Right renal pelvis (tissue), 4 donors: ENCODE data around the gene OXTR. TPM values are rescaled to one million over a fixed set of nuclear protein-coding genes. Genes with fewer than 3 reads are reported as not detected.

Experiments
- DNase-seq, 4 donors: peaks; one replicate each; pipeline ENCODE4 v3.0.0-alpha.2; 2013; ENCODE audit warnings: low read depth in 4 of 4, low spot score in 3 of 4, missing footprints in 1 of 4
- polyA plus RNA-seq, 4 donors: library from polyadenylated mRNA; unstranded; fragments of 120-200 nt; gene quantifications; one replicate each; pipeline ENCODE4 v1.2.1, GENCODE V29; 2013; ENCODE audit not compliant: insufficient read length in 4 of 4

The OXTR gene
- polyA plus RNA-seq, 4 donors = 0.80 to 1.3 (median 0.90) TPM

GRCh38 chr3:8768364-8769087 lies 887 bp downstream of the OXTR start:
- DNase-seq = no peak

DNA sequence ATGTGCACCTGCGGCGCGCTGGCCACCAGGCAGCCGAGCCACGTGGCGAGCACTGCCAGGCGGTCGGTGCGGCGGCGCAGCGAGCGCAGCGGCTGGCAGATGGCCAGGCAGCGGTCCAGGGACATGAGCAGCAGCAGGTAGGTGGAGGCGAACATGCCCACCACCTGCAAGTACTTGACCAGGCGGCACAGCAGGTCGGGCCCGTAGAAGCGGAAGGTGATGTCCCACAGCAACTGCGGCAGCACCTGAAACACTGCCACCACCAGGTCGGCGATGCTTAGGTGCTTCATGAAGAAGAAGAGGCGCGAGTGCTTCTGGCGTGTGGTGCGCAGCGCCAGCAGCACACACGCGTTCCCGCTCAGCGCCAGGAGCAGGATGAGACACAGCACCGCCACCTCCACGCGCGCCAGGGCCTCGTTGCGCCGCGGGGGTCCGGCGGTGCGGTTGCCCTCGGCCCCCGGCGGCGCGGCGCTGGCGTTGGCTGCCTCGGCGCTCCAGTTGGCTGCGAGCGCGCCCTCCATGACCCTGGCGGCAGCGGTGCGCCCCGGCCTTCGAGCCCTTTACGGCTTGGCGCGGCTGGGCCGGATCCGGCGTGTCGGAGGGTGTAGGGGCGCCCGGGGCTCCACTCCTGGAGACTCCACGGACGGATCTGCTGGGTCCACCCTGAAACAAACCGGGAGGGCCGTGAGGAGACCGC lies 1.6 kb downstream of the OXTR start:
- DNase-seq = peak in 1 of 4 donors; percentile 42

- DNase-seq = no peak
Observed at GRCh38 chr3:8767256-8767666, 2.2 kb downstream of the OXTR start.

DNA sequence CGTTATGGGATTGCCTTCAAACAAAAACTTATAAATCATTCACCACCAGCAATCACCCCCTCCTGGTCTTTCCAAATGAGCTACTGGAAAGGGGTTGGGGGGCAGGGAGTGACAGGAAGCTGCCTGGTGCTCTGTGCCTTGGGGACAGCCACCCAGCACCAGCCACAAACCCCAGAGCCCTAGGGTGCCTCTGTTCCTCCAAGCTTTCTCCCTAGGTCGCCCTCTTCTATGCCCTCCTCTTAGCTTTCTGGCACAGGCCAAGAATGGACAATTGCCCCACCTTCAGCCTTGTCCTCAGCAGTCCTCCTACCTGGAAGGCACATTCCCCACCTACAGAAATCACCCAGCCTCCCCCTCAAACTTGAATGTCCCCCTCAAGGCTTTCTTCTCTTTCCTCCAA lies 3.3 kb downstream of the OXTR start:
- DNase-seq = no peak

- no peak for DNase-seq
Observed at GRCh38 chr3:8765528-8765927, 3.9 kb downstream of the OXTR start.

GRCh38 chr3:8764528-8764927 lies 4.9 kb downstream of the OXTR start:
- no peak for DNase-seq

DNA sequence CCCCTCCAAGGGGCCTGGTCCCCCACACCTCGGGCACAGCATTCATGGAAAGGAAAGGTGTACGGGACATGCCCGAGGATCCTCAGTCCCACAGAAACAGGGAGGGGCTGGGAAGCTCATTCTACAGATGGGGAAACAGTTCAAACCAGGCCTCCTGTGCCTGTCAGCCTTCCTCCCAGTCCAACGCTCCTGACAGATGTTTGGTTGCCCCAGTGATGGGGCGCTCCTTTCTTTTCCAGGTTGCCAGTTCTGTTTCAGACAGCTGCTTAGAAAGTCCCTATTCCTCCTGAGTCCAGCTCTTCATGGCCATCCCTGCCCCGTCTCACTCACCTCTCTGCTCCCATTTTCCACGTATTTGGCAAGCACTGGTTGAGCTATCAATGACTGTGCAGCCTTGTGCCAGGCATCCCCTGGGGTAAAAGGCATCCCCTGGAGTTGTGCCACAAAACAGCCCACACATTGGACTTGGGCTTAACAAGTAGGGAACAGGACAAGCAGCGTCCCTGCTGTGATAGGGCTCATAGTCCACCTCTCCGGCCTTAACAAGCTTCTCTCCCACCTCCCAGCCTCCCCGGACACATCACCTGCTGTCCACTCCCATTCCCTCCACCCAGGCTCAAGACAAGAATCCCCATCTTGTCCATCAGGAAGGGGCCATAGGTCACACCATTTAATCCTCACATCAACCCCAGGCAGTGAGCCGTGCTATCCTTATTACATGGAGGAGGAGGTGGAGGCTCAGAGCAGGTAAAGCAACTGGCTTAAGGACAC lies 6.6 kb downstream of the OXTR start:
- no peak for DNase-seq

- DNase-seq = no peak
Observed at GRCh38 chr3:8761866-8762265, 7.5 kb downstream of the OXTR start.

GRCh38 chr3:8760506-8760905 lies 8.9 kb downstream of the OXTR start:
- DNase-seq = no peak

DNA sequence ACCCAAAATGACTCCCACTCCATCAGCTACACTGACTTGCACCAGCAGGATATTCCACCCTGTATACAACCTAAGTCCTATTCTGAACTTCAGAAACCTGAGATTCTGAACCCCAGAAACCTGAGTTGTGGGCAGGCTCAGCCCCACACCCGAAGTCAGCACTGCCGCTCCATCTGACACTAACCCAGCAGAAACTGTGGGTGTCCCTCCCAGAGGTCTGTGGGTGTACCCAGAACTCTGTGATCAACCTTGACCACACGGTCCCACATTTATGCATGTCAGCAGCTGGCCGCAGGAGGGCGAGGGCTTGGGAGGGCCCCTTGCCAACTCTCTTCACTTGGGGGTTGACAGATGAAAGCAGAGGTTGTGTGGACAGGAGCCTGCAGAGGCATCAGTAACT lies 9.3 kb downstream of the OXTR start:
- DNase-seq = no peak

DNA sequence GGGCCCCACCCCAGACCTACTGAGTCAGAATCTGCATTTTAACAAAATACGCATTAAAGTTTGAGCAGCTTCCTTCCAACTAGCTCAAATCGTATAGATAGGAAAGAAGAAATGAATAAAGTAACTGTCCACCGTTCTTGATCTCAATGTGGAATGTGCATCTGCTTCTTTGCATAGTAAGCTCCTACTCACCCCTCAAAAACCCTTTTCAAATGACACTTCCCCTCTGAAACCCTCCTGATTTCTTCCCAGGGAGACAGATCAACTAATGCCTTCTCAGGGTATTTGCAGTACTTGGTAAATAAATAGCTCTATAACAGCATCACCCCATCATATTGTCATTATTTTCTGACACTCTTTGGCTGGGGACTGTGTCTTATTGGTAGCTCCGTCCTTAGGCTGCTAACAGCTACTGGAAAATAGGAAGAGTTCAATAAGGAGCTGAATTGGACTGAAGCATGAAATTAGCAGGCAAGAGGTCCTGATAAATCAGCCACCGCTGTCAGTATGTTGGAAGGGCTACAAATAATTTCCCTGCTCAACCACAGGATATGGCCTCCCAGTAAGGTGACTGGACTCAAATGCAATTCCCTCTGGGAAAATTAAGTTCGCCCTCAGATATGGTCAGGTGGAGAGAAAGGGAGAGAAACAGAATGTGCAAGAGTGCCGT lies 10.2 kb downstream of the OXTR start:
- no peak for DNase-seq

GRCh38 chr3:8757551-8758518 lies 11.6 kb downstream of the OXTR start:
- DNase-seq = no peak

GRCh38 chr3:8756671-8757070 lies 12.7 kb downstream of the OXTR start:
- no peak for DNase-seq

DNA sequence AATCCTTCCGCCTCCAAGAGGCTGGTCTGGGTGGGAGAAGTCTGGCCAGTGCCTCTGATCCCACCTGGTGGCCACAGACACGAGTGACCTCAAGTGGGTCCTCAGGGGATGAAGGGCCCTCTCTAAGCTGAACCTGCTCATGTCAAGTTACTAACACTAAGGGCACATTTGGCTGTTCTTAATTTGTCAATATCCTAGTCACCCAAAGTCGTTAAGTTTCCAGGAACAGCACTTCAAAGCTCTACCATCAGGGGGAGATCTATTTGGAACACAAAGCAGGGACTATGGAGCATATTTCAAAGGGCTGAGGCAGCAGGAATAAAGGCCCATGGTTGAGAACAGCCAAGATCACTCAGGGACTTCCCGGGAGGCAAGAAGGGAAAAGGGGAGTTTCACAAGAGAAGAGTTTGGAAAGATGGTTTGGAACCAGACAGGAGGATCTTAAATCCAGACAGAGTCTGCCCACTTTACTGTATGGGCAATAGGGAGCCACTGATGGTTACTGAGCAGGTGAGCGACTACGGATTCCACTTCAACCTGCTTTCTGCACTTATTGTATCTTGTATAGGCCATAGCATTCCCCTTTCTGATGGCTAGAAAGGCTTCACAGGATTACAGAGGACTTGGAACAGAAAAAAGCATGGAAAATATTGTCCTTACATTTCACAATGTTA lies 13.7 kb downstream of the OXTR start:
- DNase-seq = no peak

DNA sequence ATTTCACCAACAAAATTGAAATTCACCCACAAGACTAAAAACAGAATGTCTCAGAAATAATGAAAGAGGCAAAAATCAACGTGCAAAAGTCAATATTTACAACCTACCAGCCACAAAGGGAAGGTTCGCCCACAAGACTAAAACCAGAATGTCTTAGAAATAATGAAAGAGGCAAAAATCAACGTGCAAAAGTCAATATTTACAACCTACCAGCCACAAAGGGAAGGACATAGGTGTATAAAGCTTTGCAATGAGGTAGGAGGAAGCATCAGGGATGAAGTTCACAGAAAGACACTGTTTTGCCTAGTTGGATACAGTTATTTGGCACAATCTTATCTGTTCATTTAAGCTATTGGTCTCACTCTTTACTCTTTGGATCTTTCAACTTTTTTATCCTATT lies 14.3 kb downstream of the OXTR start:
- DNase-seq = no peak

- no peak for DNase-seq
Observed at GRCh38 chr3:8752832-8753231, 16.6 kb downstream of the OXTR start.

- DNase-seq = no peak
Observed at GRCh38 chr3:8749316-8749715, 20.1 kb downstream of the OXTR start.

GRCh38 chr3:8746780-8747345 lies 22.6 kb downstream of the OXTR start:
- DNase-seq = no peak
